AG09309 (cell line): Measurements from ENCODE around the gene UBE2H.

Source experiments
- DNase-seq: peaks from one replicate; pipeline ENCODE4 v3.0.0-alpha.2; 2010; ENCODE audit warnings: low read depth
- H3K4me3 ChIP-seq: 2 replicates; pipeline ENCODE4 v1.5.1; 2011; ENCODE audit warnings: mild to moderate bottlenecking, low read depth, low read length, moderate library complexity; ENCODE audit not compliant: control insufficient read depth
- TF ChIP-seq, protein P1 (sequence below): IDR thresholded peaks from 2 replicates; pipeline ENCODE4 v1.5.1; 2011; ENCODE audit warnings: mild to moderate bottlenecking, low read depth, low read length, inconsistent platforms; ENCODE audit not compliant: insufficient read depth, control insufficient read depth; ENCODE audit errors: missing control alignments

The UBE2H gene

DNA sequence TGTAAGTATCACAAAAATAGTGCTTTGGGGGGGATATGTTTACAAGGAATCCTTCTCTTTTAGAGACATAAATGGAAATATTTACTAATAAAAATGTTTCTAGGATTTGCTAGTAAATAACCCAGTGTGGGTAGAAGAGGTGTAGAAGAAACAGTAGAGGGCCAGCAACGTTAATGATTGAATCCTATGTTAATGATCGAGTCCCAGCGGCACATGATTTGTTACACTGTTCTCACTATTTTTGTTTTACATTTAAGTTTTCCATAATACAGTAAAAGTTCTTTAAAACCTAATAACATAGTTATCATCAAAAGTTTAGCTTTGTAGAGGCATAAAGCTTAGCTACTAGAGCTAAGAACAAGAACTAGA, 66.0 kb downstream of the UBE2H start:
- no peak for DNase-seq
- TF ChIP-seq, protein P1, sequence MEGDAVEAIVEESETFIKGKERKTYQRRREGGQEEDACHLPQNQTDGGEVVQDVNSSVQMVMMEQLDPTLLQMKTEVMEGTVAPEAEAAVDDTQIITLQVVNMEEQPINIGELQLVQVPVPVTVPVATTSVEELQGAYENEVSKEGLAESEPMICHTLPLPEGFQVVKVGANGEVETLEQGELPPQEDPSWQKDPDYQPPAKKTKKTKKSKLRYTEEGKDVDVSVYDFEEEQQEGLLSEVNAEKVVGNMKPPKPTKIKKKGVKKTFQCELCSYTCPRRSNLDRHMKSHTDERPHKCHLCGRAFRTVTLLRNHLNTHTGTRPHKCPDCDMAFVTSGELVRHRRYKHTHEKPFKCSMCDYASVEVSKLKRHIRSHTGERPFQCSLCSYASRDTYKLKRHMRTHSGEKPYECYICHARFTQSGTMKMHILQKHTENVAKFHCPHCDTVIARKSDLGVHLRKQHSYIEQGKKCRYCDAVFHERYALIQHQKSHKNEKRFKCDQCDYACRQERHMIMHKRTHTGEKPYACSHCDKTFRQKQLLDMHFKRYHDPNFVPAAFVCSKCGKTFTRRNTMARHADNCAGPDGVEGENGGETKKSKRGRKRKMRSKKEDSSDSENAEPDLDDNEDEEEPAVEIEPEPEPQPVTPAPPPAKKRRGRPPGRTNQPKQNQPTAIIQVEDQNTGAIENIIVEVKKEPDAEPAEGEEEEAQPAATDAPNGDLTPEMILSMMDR, result no peak
- no peak overlapping the region for H3K4me3 ChIP-seq

DNA sequence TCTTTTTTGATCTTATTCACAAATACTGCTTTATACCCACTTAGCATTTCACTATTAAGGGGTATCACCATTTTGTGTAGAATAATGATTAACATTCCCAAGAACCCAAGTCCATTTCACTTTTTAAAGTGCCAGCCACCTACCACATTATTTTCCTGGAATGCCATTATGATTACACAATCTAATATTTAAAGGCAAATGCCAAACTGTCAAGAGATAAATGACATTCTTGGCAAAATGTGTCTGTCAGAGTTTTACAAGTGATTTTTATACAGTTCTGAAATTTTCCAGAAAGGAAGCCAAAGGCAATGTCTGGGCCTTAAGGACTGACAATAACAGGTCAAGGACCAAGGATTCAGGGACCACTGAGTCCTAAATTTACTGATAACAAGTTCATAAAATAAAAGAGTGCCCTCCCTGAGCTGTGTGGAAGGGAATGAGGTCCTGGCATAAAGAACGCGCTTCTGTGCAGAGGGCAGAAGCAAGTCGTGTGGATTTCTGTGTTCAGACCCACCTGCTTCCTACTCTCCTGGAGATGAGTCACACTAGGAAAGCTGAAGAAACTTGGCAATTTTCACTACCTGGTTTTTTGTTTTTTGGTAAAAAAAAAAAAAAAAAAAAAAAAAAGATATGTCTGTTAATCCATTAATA, 66.5 kb downstream of the UBE2H start:
- no peak for DNase-seq
- no peak overlapping the region for H3K4me3 ChIP-seq
- TF ChIP-seq, protein P1, result no peak

DNA sequence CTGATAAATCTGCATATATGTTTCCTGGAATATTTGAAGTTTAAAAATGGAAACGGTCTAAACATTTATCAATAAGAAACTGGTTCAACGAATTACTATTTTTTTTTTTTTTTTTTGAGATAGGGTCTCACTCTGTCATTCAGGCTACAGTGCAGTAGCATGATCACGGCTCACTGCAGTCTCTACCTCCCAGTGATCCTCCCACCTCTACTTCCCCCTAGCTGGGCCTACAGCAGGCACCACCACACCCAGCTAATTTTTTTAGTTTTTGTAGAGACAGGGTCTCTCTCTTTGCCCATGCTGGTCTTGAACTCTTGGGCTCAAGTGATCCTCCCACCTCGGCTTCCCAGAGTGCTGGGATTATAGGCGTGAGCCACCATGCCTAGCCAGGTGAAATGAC, 68.3 kb downstream of the UBE2H start:
- TF ChIP-seq, protein P1, result no peak
- no peak overlapping the region for H3K4me3 ChIP-seq
- DNase-seq, result no peak

DNA sequence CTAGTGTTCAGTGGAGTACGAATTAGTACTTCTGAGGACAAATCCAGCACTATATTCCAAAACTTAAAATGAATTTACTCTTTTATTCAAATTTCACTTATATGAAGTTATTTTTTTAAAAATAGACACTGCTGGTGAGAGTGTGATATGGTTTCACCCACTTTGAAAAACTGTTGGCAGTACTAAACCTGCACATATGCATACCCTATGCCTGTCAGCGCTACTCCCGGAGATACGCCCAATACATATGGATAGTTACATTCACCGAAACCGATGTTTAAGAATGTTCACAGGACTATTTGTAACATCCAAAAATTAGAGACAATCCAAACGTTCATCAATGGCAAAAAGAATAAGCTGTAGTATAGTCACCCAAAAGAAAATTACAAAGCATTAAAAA, 69.6 kb downstream of the UBE2H start:
- H3K4me3 ChIP-seq, result no peak overlapping the region
- DNase-seq, result no peak
- TF ChIP-seq, protein P1, result no peak

DNA sequence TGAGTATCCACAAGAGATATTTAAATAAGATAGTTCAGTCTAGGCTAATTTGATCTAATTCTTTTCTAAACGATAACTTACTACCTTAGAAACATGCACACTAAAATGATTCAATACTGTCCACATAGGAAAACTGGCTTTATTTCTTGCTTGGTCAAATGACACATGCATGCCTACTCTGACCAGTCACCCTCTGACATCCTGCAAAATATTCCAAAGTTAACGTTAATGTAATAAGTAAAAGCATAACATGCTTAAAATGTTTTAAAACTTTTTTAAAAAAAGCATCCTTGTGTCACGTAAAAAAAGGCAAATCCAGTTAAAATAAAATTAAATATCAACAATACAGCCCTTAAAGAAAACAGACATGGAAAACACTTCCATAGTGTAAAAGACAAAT, 70.2 kb downstream of the UBE2H start:
- DNase-seq, result no peak
- no peak overlapping the region for H3K4me3 ChIP-seq
- TF ChIP-seq, protein P1, result no peak

DNA sequence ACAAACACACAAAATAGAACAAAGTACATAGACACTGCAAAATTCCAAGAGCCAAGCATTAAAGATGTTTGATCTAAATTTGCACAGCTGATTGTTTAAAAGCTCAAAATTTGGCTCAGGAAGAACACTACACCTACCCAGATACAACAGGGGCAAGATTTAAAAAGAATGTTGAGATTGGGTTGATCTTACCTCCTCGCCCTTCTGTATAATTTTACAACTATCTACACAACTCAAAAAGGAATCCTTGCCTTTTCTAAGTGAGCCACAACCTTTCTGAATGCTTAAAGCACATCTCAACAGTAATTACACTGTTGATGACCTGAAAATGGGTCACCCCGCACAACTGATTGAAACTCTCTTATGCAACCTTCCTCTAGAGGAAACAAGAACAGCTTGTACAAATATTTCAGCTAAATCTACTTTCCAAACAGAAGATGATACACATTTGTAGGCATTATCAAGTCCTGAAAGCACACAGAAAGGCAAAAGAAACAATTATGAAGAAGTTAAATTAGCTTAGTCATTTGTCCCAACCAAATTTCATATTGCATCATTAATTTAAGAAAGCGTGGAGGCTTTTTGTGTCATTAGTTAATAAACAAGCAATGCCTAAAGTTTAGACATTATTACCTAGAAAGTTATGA, 75.5 kb downstream of the UBE2H start:
- no peak overlapping the region for H3K4me3 ChIP-seq
- no peak for DNase-seq
- TF ChIP-seq, protein P1, result no peak
